GM19395 (cell line): ENCODE results near the gene ILDR1.

ENCODE experiments used
- ATAC-seq: cut with Tn5 transposase; IDR thresholded peaks from one replicate; pipeline ENCODE4 v1.9.1; 2021; ENCODE audit warnings: mild to moderate bottlenecking, moderate library complexity; ENCODE audit not compliant: unreplicated experiment

ILDR1 gene

GRCh38 chr3:121995161-121996137 lies 26.6 kb downstream of the ILDR1 start:
- ATAC-seq, result peak; percentile 33

GRCh38 chr3:121994551-121994950 lies 27.5 kb downstream of the ILDR1 start:
- ATAC-seq, result no peak

DNA sequence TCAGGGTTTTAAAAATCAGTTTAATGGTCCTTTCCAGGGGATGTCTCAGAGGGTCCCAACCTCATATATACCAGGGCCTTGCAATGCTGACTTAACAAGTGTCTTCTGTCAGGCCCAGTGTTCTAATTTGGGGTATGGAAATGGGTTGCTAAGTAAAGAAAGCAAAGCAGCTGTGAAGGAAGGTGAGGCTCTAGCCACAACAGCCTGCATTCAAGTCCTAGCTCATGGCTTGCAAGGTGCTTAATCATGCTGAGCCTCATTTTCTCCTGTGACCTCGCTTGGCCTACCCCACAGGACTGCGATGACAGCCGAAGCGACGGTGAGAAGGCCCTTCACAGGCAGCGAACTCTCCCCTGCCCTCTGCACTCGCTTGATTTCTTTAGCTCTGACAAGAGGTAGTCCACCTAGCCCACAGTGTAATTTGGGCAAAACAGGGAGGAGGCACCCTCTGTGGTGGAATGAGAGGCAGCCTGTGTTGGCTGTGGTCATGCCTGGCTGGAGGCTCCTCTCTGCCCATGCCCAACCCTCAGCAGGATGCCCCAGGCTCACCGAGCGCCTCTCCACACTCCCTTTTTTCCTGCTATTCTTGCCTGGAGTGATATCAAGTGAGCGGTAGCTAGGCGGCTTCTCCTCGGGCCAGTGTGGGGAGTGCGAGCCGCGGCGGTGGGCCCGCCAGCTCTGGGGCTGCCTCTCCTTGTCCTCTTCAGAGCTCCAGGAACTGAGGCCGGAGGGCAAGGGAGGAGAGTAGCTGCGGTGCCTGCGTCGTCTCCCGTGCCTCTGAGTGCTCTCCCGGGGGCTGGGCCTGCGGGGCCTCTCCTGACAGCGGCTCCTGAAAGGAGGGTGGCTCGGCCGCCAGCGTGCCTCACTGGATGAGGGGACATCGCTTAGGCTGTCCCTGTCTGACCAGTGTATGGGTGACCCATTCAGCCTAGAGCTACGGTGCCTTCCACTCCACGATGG lies 29.2 kb downstream of the ILDR1 start:
- peak; percentile 64 for ATAC-seq

GRCh38 chr3:121989943-121990342 lies 32.1 kb downstream of the ILDR1 start:
- ATAC-seq, result no peak

DNA sequence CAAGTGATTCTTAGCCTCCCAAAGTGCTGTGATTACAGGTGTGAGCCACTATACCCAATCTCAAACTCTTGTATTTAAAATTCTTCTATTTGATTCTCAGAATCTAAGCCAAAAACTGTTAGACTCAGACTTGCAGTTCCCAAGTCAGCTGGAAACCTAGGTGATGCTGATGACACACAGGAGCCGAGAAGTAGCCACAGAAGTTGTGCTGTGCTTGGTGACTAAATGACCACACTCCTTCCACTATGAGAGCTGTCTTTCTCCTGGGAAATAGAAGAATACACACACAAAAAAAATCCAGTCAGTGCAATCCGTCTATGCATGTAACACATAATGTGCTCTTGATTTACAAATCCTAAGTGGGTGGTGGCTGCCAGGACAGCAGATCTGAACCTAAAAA lies 33.9 kb downstream of the ILDR1 start:
- ATAC-seq, result no peak

DNA sequence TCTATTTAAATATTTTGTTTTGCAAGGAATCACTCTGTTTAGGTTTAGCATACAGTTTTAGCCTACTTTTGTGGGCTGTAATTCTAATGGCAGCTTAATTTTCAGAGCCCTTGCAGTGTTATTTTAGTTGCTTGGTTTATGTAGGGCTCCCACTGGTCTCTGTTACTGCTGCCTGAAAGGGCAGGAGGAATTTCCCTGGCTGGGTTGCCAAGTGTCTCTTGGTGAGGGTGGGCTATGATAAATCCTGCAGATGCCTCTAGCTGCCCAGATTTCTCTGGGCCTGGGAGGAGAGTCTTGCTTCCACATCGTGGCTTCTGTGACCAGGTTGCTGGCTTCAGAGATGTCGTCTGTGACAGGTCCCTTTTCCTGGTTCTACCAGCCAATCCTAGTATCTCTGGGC lies 36.2 kb downstream of the ILDR1 start:
- ATAC-seq, result no peak

- no peak for ATAC-seq
These were observed 40.6 kb downstream of the ILDR1 start for GRCh38 chr3:121981473-121981872.

DNA sequence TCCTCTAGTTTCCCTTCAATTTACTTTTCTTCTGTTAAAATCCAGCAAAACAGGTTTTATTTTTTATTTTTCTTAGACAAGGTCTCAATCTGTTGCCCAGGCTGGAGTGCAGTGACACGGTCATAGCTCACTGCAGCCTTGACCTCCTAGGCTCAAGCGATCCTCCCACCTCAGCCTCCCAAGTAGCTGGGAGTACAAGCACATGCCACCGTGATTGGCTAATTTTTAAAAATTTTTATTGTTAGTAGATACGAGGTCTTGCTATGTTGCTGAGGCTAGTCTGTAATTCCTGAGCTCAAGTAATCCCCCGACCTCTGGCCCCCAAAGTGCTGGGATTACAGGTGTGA lies 41.6 kb downstream of the ILDR1 start:
- ATAC-seq, result peak; percentile 40

GRCh38 chr3:121979734-121980449 lies 42.2 kb downstream of the ILDR1 start:
- peak; percentile 92 for ATAC-seq

DNA sequence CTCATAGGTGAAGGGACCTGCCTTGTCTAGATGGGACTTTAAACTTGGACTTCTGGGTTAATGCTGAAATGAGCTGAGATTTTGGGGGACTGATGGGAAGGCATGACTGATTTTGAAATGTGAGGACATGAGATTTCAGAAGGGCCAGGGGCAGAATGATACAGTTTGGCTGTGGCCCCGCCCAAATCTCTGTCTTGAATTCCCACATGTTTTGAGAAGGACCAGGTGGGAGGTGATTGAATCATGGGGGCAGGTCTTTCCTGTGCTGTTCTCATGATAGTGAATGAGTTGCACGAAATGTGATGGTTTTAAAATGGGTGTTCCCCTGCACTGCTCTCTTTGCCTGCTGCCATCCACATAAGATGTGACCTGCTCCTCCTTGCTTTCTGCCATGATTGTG lies 42.8 kb downstream of the ILDR1 start:
- ATAC-seq, result no peak

GRCh38 chr3:121976727-121977126 lies 45.3 kb downstream of the ILDR1 start:
- ATAC-seq, result no peak

DNA sequence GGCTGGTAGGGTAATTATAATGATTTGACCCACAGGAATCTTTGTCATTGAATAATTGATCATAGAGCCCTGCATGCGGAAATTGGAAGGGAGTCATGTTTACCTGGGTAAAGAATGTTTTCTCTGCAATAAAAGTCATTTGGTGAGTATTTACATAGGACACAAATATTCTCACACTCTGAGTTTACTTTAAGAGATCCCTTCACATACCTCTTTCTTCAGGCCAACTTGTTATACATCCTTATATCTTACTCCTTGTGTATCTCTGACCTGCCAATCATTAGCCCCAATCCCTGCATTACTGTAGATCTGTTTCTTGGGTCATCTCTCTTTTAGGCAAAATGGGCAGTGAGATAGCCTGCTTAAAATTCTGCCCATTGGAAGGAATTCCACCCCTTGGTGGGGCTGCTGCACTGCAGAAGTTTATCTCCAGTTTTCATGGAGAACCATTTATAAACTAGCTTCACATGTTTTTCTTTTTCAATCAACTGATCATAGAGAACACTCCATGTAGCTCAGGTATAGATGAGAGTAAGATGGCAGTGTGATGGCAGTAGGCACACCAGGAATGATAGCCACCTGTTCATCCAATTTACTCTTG lies 46.2 kb downstream of the ILDR1 start:
- ATAC-seq, result no peak

DNA sequence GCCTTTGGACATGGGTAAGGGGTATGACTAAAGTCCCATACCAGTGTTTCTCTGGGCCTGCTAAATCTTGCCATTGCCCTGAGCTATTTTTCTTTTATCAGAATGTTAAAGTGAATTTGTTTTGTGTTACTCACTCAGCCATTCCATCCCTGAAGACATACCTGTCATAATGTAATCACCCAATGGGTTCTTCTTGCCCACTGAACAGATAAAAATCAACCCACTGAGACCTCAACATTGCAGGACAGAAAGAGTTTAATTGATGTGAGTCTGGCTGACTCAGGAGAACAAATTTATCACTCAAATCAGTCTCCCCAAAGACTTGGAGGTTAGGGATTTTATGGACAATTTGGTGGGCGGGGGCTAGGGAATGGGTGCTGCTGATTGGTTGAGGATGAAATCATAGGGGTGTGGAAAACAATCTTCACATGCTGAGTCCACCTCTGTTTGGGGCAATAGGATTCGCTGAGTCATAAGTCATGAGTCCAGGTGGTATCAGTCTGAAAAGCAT lies 47.4 kb downstream of the ILDR1 start:
- ATAC-seq, result no peak

- ATAC-seq, result no peak
These were observed 52.0 kb downstream of the ILDR1 start for GRCh38 chr3:121970047-121970446.

GRCh38 chr3:121969631-121970030 lies 52.4 kb downstream of the ILDR1 start:
- no peak for ATAC-seq

GRCh38 chr3:121963608-121964007 lies 58.4 kb downstream of the ILDR1 start:
- no peak for ATAC-seq

- no peak for ATAC-seq
These were observed 59.6 kb downstream of the ILDR1 start for GRCh38 chr3:121962443-121962842.

GRCh38 chr3:121961283-121961682 lies 60.8 kb downstream of the ILDR1 start:
- no peak for ATAC-seq

GRCh38 chr3:121958801-121959200 lies 63.2 kb downstream of the ILDR1 start:
- no peak for ATAC-seq

- no peak for ATAC-seq
These were observed 64.2 kb downstream of the ILDR1 start for GRCh38 chr3:121957674-121958415.
